Sigmoid colon (tissue), 7 donors: ENCODE results near the gene AUTS2. TPM values are rescaled to one million over a fixed set of nuclear protein-coding genes. Genes with fewer than 3 reads are reported as not detected.
"Not testable (repeated sequence)": the region's sequence is repeated elsewhere in the genome, so short reads cannot be mapped to it uniquely, and the experiment has no call there.

ENCODE experiments used
- DNase-seq: peaks from one replicate; pipeline ENCODE4 v3.0.0-alpha.2; 2019
- H3K27ac ChIP-seq, 4 donors: fragments of 200-600 bp; sonication (generic); one replicate each; pipeline ENCODE4 v1.5.1; 2016 to 2019; ENCODE audit warnings: mild to moderate bottlenecking in 1 of 4
- H3K27me3 ChIP-seq, 3 donors: fragments of 200-600 bp; sonication (generic); one replicate each; pipeline ENCODE4 v1.5.1; 2019; ENCODE audit warnings: mild to moderate bottlenecking in 1 of 3
- H3K36me3 ChIP-seq, 4 donors: fragments of 200-600 bp; sonication (generic); one replicate each; pipeline ENCODE4 v1.5.1; 2016 to 2019
- H3K4me1 ChIP-seq, 4 donors: fragments of 200-600 bp; sonication (generic); one replicate each; pipeline ENCODE4 v1.5.1; 2017 to 2019
- H3K4me3 ChIP-seq, 4 donors: fragments of 200-600 bp; sonication (generic); one replicate each; pipeline ENCODE4 v1.5.1; 2017 to 2019; ENCODE audit warnings: mild to moderate bottlenecking in 2 of 4, moderate library complexity in 1 of 4
- H3K9me3 ChIP-seq, 4 donors: fragments of 200-600 bp in 3 of 4; sonication (generic) in 3 of 4; one replicate each; pipeline versions ENCODE4 v1.5.1 to v1.6.1; 2013 to 2019
- EP300 ChIP-seq, 4 donors: sonication (generic); formaldehyde crosslinking; IDR thresholded peaks; one replicate each; pipeline ENCODE4 v1.6.1; 2017; ENCODE audit warnings: antibody characterized with exemption in 4 of 4
- POLR2A ChIP-seq, 2 donors: fragments of 450-650 bp; IDR thresholded peaks; one replicate each; pipeline ENCODE4 v1.6.1; 2016; ENCODE audit warnings: antibody characterized with exemption in 2 of 2, mild to moderate bottlenecking in 2 of 2, moderate library complexity in 2 of 2
- POLR2AphosphoS5 ChIP-seq, 4 donors: sonication (generic); formaldehyde crosslinking; IDR thresholded peaks; one replicate each; pipeline ENCODE4 v1.6.1; 2017; ENCODE audit warnings: antibody characterized with exemption in 4 of 4
- WGBS, 2 donors: extraction: QIAGEN DNeasy Blood & Tissue Kit; methylation state at CpG; one replicate each; pipeline ENCODE4 v1.1.7; 2013; 5-methylcytosine and 5-hydroxymethylcytosine counted together
- intact Hi-C: fragments of 100-400 bp; cut with DNase I; formaldehyde crosslinking; loops from one replicate; pipeline ENCODE4 v1.15.1; 2023
- polyA plus RNA-seq, 3 donors: library from polyadenylated mRNA; stranded (reverse); fragments of 200-250 nt; gene quantifications; one replicate each; pipeline ENCODE4 v1.2.3, GENCODE V29; 2013
- total RNA-seq, 4 donors: library from RNA; depleted of rRNA; stranded (reverse); fragments of >200 nt; gene quantifications; one replicate each; pipeline ENCODE4 v1.1.0, GENCODE V29; 2016
- TF ChIP-seq, protein P1 (sequence below), 4 experiments: fragments of 450-650 bp in 3 of 4; fragments of 200-600 bp in 1 of 4; IDR thresholded peaks; one replicate each; pipeline ENCODE4 v1.5.1; 2016 to 2019; ENCODE audit warnings: antibody characterized with exemption in 4 of 4, mild to moderate bottlenecking in 3 of 4, moderate library complexity in 2 of 4
- donor health status: healthy with polysubstance abuse.
- donor health status: Bipolar disorder and iron deficiency.
- donor health status: healthy.

Gene AUTS2
- total and polyA plus RNA-seq, 7 donors, result 3.6 to 55.7 (median 25.5) TPM

- peaks cover 0 to 5% (median 0%) of the 10 kb centered on the region in 3 donors for H3K27me3 ChIP-seq
- TF ChIP-seq POLR2AphosphoS5 (IDR thresholded peaks at IDR 0.05), result no peak
- no peak for TF ChIP-seq EP300 (IDR thresholded peaks at IDR 0.05)
- no peak for TF ChIP-seq POLR2A (IDR thresholded peaks at IDR 0.05)
- TF ChIP-seq, protein P1, sequence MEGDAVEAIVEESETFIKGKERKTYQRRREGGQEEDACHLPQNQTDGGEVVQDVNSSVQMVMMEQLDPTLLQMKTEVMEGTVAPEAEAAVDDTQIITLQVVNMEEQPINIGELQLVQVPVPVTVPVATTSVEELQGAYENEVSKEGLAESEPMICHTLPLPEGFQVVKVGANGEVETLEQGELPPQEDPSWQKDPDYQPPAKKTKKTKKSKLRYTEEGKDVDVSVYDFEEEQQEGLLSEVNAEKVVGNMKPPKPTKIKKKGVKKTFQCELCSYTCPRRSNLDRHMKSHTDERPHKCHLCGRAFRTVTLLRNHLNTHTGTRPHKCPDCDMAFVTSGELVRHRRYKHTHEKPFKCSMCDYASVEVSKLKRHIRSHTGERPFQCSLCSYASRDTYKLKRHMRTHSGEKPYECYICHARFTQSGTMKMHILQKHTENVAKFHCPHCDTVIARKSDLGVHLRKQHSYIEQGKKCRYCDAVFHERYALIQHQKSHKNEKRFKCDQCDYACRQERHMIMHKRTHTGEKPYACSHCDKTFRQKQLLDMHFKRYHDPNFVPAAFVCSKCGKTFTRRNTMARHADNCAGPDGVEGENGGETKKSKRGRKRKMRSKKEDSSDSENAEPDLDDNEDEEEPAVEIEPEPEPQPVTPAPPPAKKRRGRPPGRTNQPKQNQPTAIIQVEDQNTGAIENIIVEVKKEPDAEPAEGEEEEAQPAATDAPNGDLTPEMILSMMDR (IDR thresholded peaks at IDR 0.05), result no peak
- H3K27ac ChIP-seq, result no peak overlapping the region
- H3K4me3 ChIP-seq, result no peak overlapping the region
- no peaks in the 10 kb centered on the region for H3K9me3 ChIP-seq
- H3K36me3 ChIP-seq, result no peaks in the 10 kb centered on the region
- no peaks in the 10 kb centered on the region for H3K4me1 ChIP-seq
- DNase-seq, result no peak
- intact Hi-C loops, result no loop called here
- WGBS, 2 donors, result 81 to 83% methylated on average over 11 of the region's 11 CpGs
Measured at GRCh38 chr7:70807650-70808049, 1209.4 kb downstream of the AUTS2 start.

GRCh38 chr7:70808876-70809275, 1210.6 kb downstream of the AUTS2 start:
- no peak for DNase-seq
- 38 to 59% methylated on average over 6 of the region's 6 CpGs for WGBS, 2 donors
- H3K27me3 ChIP-seq, result peaks cover 0 to 5% (median 0%) of the 10 kb centered on the region in 3 donors
- no peaks in the 10 kb centered on the region for H3K9me3 ChIP-seq
- no peaks in the 10 kb centered on the region for H3K36me3 ChIP-seq
- H3K27ac ChIP-seq, result no peak overlapping the region
- TF ChIP-seq EP300 (IDR thresholded peaks at IDR 0.05) (no peak), POLR2AphosphoS5 (IDR thresholded peaks at IDR 0.05) (no peak), POLR2A (IDR thresholded peaks at IDR 0.05) (no peak)
- TF ChIP-seq, protein P1 (IDR thresholded peaks at IDR 0.05), result no peak
- intact Hi-C loops, result no loop called here
- H3K4me3 ChIP-seq, result no peak overlapping the region
- no peaks in the 10 kb centered on the region for H3K4me1 ChIP-seq

GRCh38 chr7:70810558-70811139, 1212.4 kb downstream of the AUTS2 start:
- Histone ChIP-seq H3K9me3 (no peaks in the 10 kb centered on the region), H3K4me3 (no peak overlapping the region), H3K27me3 (peaks cover 0 to 5% (median 0%) of the 10 kb centered on the region in 3 donors), H3K36me3 (no peaks in the 10 kb centered on the region), H3K27ac (no peak overlapping the region), H3K4me1 (no peaks in the 10 kb centered on the region)
- intact Hi-C loops, result no loop called here
- DNase-seq, result no peak
- no peak for TF ChIP-seq POLR2A (IDR thresholded peaks at IDR 0.05)
- TF ChIP-seq, protein P1 (IDR thresholded peaks at IDR 0.05), result no peak
- TF ChIP-seq POLR2AphosphoS5 (IDR thresholded peaks at IDR 0.05), result no peak
- TF ChIP-seq EP300 (IDR thresholded peaks at IDR 0.05), result no peak
- 68 to 83% methylated on average over 3 of the region's 3 CpGs for WGBS, 2 donors

GRCh38 chr7:70812511-70812910, 1214.2 kb downstream of the AUTS2 start:
- Histone ChIP-seq H3K9me3 (peaks cover 0 to 3% (median 1%) of the 10 kb centered on the region in 4 donors), H3K27me3 (peaks cover 0 to 5% (median 0%) of the 10 kb centered on the region in 3 donors), H3K36me3 (no peaks in the 10 kb centered on the region), H3K27ac (no peak overlapping the region), H3K4me3 (no peak overlapping the region), H3K4me1 (no peaks in the 10 kb centered on the region)
- TF ChIP-seq, protein P1 (IDR thresholded peaks at IDR 0.05), result no peak
- TF ChIP-seq POLR2AphosphoS5 (IDR thresholded peaks at IDR 0.05) (no peak), POLR2A (IDR thresholded peaks at IDR 0.05) (no peak), EP300 (IDR thresholded peaks at IDR 0.05) (no peak)
- WGBS, 2 donors, result 27 to 56% methylated on average over 3 of the region's 3 CpGs
- intact Hi-C loops, result no loop called here
- no peak for DNase-seq

DNA sequence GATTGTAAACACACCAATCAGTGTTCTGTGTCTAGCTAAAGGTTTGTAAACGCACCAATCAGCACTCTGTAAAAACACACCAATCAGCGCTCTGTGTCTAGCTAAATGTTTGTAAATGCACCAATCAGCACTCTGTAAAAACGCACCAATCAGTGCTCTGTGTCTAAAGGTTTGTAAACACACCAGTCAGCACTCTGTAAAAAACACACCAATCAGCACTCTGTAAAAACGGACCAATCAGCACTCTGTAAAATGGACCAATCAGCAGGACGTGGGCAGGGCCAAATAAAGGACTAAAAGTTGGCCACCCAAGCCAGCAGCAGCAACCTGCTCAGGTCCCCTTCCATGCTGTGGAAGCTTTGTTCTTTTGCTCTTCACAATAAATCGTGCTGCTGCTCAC, 1224.2 kb downstream of the AUTS2 start:
- H3K27me3 ChIP-seq, H3K9me3 ChIP-seq, H3K27ac ChIP-seq, H3K4me3 ChIP-seq, H3K4me1 ChIP-seq, DNase-seq, intact Hi-C loops, H3K36me3 ChIP-seq: not testable (repeated sequence)
- 87 to 88% methylated on average over 6 of the region's 6 CpGs for WGBS, 2 donors
